NCI-H1436 treated with DMSO at 0.1 percent for 48 hours (cell line): ENCODE measurements around the gene TBCC.
"Not testable (repeated sequence)": the region's sequence is repeated elsewhere in the genome, so short reads cannot be mapped to it uniquely, and the experiment has no call there.

Experiments
- DNase-seq: peaks from one replicate; lab custom pipeline; 2025; lab: John Stamatoyannopoulos, UW

The TBCC gene

GRCh38 chr6:42729731-42730130 is 16.2 kb downstream of the TBCC start:
- no peak for DNase-seq

GRCh38 chr6:42727627-42728026 is 18.3 kb downstream of the TBCC start:
- no peak for DNase-seq

GRCh38 chr6:42727087-42727611 is 18.8 kb downstream of the TBCC start:
- no peak for DNase-seq

GRCh38 chr6:42726485-42727086 is 19.3 kb downstream of the TBCC start:
- DNase-seq, result peak; percentile 11

- DNase-seq, result no peak
Measured at GRCh38 chr6:42726026-42726425, 19.9 kb downstream of the TBCC start.

- no peak for DNase-seq
Measured at GRCh38 chr6:42724825-42725224, 21.1 kb downstream of the TBCC start.

GRCh38 chr6:42722497-42722896 is 23.4 kb downstream of the TBCC start, which contains the start of gene PRPH2:
Gene PRPH2 (minus strand): TSS chr6:42722597. CDS start chr6:42722334, 263 bp downstream.
- no peak for DNase-seq

- DNase-seq, result no peak
Measured at GRCh38 chr6:42720739-42721138, 25.2 kb downstream of the TBCC start.

- DNase-seq, result no peak
Measured at GRCh38 chr6:42715871-42716270, 30.0 kb downstream of the TBCC start.

- no peak for DNase-seq
Measured at GRCh38 chr6:42714098-42714761, 31.7 kb downstream of the TBCC start.

- DNase-seq, result no peak
Measured at GRCh38 chr6:42711930-42712329, 34.0 kb downstream of the TBCC start.

GRCh38 chr6:42710316-42710715 is 35.6 kb downstream of the TBCC start:
- no peak for DNase-seq

GRCh38 chr6:42709871-42710270 is 36.0 kb downstream of the TBCC start:
- DNase-seq, result no peak

GRCh38 chr6:42708096-42708495 is 37.8 kb downstream of the TBCC start:
- no peak for DNase-seq

GRCh38 chr6:42707595-42707994 is 38.3 kb downstream of the TBCC start:
- DNase-seq, result no peak

- DNase-seq, result no peak
Measured at GRCh38 chr6:42704937-42705374, 40.9 kb downstream of the TBCC start.

GRCh38 chr6:42704251-42704936 is 41.5 kb downstream of the TBCC start:
- DNase-seq, result no peak

- DNase-seq, result not testable (repeated sequence)
Measured at GRCh38 chr6:42702786-42703185, 43.1 kb downstream of the TBCC start.

- no peak for DNase-seq
Measured at GRCh38 chr6:42702200-42702599, 43.7 kb downstream of the TBCC start.

GRCh38 chr6:42698217-42698616 is 47.7 kb downstream of the TBCC start:
- DNase-seq, result no peak

- DNase-seq, result no peak
Measured at GRCh38 chr6:42697268-42697655, 48.6 kb downstream of the TBCC start.

GRCh38 chr6:42696526-42697267 is 49.2 kb downstream of the TBCC start:
- DNase-seq, result no peak
